ENCODE data around the gene TNFAIP2.

DNA sequence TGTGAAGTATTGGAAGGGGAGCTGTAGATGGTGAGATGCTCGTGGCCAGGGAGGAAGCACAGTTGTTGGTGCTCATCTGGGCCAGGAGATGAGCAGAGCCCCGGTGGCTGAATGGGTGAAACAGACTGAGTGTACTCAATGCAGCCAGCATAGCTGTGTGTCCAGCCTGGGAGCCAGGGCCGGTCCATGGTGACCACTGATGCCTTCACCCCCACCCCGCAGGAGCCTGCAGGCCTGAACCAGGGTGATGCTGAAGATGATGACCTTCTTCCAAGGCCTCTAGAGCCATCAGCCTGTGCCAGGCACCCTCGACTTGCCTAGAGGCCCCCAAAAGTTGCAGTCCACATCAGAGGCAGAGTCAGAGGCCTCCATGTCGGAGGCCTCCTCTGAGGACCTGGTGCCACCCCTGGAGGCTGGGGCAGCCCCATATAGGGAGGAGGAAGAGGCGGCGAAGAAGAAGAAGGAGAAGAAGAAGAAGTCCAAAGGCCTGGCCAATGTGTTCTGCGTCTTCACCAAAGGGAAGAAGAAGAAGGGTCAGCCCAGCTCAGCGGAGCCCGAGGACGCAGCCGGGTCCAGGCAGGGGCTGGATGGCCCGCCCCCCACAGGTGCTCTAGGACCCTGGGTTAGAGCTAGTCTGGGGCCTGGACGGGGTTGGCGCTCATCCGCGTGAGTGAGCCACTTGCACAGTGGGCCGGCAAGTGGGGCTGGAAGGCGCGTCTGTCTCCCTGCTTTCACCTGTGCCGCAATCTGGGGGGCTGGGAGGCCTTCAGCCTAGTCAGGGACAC, 3.0 kb downstream of the TNFAIP2 start:
- TF ChIP-seq CTCF (conservative IDR thresholded peaks at IDR 0.05; ENCODE audit: low read depth in 2 of 2), result no peak
- TF ChIP-seq POLR2AphosphoS5 (IDR thresholded peaks at IDR 0.05; ENCODE audit: low read depth), result no peak
- TF ChIP-seq CREB1 (CRISPR knock-in tag; IDR thresholded peaks at IDR 0.05; ENCODE audit: low read depth), result no peak
- TF ChIP-seq ZNF114 (CRISPR knock-in tag; IDR thresholded peaks at IDR 0.05), result no peak

Data from GM23338 (cell line).